GM12865 (cell line): ENCODE data around the gene ATP6V1G2.

Experiments used
- DNase-seq: peaks from one replicate; pipeline ENCODE4 v3.0.0; 2010; ENCODE audit warnings: low read depth
- H3K4me3 ChIP-seq: 2 replicates; pipeline ENCODE4 v1.5.1; 2011; ENCODE audit warnings: mild to moderate bottlenecking, low read depth, low read length, control low read depth
- TF ChIP-seq, protein P1 (sequence below): IDR thresholded peaks from 2 replicates; pipeline ENCODE4 v1.5.1; 2011; ENCODE audit warnings: low read length, control low read depth, low read depth, inconsistent platforms; ENCODE audit not compliant: insufficient read depth; ENCODE audit errors: missing control alignments

The ATP6V1G2 gene

GRCh38 chr6:31579546-31580437 lies 33.4 kb upstream of the ATP6V1G2 start:
- TF ChIP-seq, protein P1, sequence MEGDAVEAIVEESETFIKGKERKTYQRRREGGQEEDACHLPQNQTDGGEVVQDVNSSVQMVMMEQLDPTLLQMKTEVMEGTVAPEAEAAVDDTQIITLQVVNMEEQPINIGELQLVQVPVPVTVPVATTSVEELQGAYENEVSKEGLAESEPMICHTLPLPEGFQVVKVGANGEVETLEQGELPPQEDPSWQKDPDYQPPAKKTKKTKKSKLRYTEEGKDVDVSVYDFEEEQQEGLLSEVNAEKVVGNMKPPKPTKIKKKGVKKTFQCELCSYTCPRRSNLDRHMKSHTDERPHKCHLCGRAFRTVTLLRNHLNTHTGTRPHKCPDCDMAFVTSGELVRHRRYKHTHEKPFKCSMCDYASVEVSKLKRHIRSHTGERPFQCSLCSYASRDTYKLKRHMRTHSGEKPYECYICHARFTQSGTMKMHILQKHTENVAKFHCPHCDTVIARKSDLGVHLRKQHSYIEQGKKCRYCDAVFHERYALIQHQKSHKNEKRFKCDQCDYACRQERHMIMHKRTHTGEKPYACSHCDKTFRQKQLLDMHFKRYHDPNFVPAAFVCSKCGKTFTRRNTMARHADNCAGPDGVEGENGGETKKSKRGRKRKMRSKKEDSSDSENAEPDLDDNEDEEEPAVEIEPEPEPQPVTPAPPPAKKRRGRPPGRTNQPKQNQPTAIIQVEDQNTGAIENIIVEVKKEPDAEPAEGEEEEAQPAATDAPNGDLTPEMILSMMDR: no peak
- peak overlapping the region; percentile 84 for H3K4me3 ChIP-seq
- DNase-seq: no peak

GRCh38 chr6:31579119-31579505 lies 32.7 kb upstream of the ATP6V1G2 start:
- H3K4me3 ChIP-seq: peak overlapping the region; percentile 84
- TF ChIP-seq, protein P1: no peak
- DNase-seq: no peak

- TF ChIP-seq, protein P1: no peak
- peak overlapping the region; percentile 84 for H3K4me3 ChIP-seq
- peak; percentile 24 for DNase-seq
Measured at GRCh38 chr6:31578184-31579118, 32.0 kb upstream of the ATP6V1G2 start.

DNA sequence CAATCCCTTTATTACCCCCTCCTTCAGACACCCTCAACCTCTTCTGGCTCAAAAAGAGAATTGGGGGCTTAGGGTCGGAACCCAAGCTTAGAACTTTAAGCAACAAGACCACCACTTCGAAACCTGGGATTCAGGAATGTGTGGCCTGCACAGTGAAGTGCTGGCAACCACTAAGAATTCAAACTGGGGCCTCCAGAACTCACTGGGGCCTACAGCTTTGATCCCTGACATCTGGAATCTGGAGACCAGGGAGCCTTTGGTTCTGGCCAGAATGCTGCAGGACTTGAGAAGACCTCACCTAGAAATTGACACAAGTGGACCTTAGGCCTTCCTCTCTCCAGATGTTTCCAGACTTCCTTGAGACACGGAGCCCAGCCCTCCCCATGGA lies 31.2 kb upstream of the ATP6V1G2 start:
- peak overlapping the region; percentile 73 for H3K4me3 ChIP-seq
- TF ChIP-seq, protein P1: no peak
- peak; percentile 15 for DNase-seq

DNA sequence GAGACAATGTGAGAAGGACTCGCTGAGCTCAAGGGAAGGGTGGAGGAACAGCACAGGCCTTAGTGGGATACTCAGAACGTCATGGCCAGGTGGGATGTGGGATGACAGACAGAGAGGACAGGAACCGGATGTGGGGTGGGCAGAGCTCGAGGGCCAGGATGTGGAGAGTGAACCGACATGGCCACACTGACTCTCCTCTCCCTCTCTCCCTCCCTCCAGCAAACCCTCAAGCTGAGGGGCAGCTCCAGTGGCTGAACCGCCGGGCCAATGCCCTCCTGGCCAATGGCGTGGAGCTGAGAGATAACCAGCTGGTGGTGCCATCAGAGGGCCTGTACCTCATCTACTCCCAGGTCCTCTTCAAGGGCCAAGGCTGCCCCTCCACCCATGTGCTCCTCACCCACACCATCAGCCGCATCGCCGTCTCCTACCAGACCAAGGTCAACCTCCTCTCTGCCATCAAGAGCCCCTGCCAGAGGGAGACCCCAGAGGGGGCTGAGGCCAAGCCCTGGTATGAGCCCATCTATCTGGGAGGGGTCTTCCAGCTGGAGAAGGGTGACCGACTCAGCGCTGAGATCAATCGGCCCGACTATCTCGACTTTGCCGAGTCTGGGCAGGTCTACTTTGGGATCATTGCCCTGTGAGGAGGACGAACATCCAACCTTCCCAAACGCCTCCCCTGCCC lies 30.6 kb upstream of the ATP6V1G2 start:
- DNase-seq: peak; percentile 78
- TF ChIP-seq, protein P1: no peak
- peak overlapping the region; percentile 73 for H3K4me3 ChIP-seq

DNA sequence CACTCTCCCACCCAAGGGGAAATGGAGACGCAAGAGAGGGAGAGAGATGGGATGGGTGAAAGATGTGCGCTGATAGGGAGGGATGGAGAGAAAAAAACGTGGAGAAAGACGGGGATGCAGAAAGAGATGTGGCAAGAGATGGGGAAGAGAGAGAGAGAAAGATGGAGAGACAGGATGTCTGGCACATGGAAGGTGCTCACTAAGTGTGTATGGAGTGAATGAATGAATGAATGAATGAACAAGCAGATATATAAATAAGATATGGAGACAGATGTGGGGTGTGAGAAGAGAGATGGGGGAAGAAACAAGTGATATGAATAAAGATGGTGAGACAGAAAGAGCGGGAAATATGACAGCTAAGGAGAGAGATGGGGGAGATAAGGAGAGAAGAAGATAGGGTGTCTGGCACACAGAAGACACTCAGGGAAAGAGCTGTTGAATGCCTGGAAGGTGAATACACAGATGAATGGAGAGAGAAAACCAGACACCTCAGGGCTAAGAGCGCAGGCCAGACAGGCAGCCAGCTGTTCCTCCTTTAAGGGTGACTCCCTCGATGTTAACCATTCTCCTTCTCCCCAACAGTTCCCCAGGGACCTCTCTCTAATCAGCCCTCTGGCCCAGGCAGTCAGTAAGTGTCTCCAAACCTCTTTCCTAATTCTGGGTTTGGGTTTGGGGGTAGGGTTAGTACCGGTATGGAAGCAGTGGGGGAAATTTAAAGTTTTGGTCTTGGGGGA lies 29.7 kb upstream of the ATP6V1G2 start:
- peak overlapping the region; percentile 73 for H3K4me3 ChIP-seq
- DNase-seq: no peak

More for the DNA sequence above, 29.7 kb upstream of the ATP6V1G2 start:
- TF ChIP-seq, protein P1: no peak
